OCI-LY7 (cell line): ENCODE results near the gene CUX1. TPM values are rescaled to one million over a fixed set of nuclear protein-coding genes. Genes with fewer than 3 reads are reported as not detected.

Source experiments
- BruUV-seq: library from RNA; stranded (reverse); fragments of 400-500 nt; replicated peaks from 2 replicates; lab custom pipeline; 2021; lab: Mats Ljungman, UMichigan
- CTCF ChIA-PET: fragments of 300-600 bp; sonication (Branson Sonifier 250); formaldehyde crosslinking; loops from one replicate; lab custom pipeline; 2022; ENCODE audit warnings: antibody characterized with exemption; ENCODE audit not compliant: unreplicated experiment; lab: Charles Lee
- POLR2A ChIA-PET: fragments of 300-600 bp; sonication (Branson Sonifier 250); formaldehyde crosslinking; loops from one replicate; lab custom pipeline; 2022; ENCODE audit warnings: antibody characterized with exemption; lab: Charles Lee
- DNase-seq: peaks from one replicate; pipeline ENCODE4 v3.0.0-alpha.2; 2015; ENCODE audit warnings: low spot score
- H2AFZ ChIP-seq: fragments of 200-600 bp; sonication (generic), shearing (Covaris generic); 2 replicates; pipeline ENCODE4 v1.6.1; 2014; ENCODE audit warnings: mild to moderate bottlenecking, antibody characterized with exemption, low read length, moderate library complexity
- H3K27ac ChIP-seq: fragments of 200-600 bp; sonication (generic); 2 replicates; pipeline ENCODE4 v1.5.1; 2014; ENCODE audit warnings: mixed run types, low read depth, mild to moderate bottlenecking, moderate library complexity, low read length, inconsistent platforms; ENCODE audit not compliant: poor library complexity, severe bottlenecking
- H3K36me3 ChIP-seq: fragments of 200-600 bp; sonication (generic); 2 replicates; pipeline ENCODE4 v1.6.1; 2014; ENCODE audit warnings: mild to moderate bottlenecking, antibody characterized with exemption, low read length, moderate library complexity, mixed read lengths; ENCODE audit not compliant: insufficient read depth
- H3K4me1 ChIP-seq: fragments of 200-600 bp; sonication (generic); 2 replicates; pipeline ENCODE4 v1.5.1; 2014; ENCODE audit warnings: mild to moderate bottlenecking, low read length; ENCODE audit not compliant: insufficient read depth, poor library complexity, severe bottlenecking
- H3K4me2 ChIP-seq: fragments of 200-600 bp; sonication (generic); 2 replicates; pipeline ENCODE4 v1.6.1; 2014; ENCODE audit warnings: mild to moderate bottlenecking, low read length
- H3K4me3 ChIP-seq: fragments of 200-600 bp; sonication (generic); 2 replicates; pipeline ENCODE4 v1.5.1; 2014; ENCODE audit warnings: mild to moderate bottlenecking, low read depth, low read length; ENCODE audit not compliant: poor library complexity, severe bottlenecking
- H3K79me2 ChIP-seq: fragments of 200-600 bp; sonication (generic); 2 replicates; pipeline ENCODE4 v1.6.1; 2016; ENCODE audit warnings: low read depth, mild to moderate bottlenecking, low read length, moderate library complexity, mixed read lengths; ENCODE audit not compliant: insufficient read depth
- H3K9me2 ChIP-seq: fragments of 200-600 bp; sonication (generic); 2 replicates; pipeline ENCODE4 v1.6.1; 2016; ENCODE audit warnings: mild to moderate bottlenecking, low read length, mixed read lengths; ENCODE audit not compliant: insufficient read depth
- H3K9me3 ChIP-seq: fragments of 200-600 bp; sonication (generic); 2 replicates; pipeline ENCODE4 v1.6.1; 2014; ENCODE audit warnings: mild to moderate bottlenecking, mixed run types, low read length, mixed read lengths
- H4K20me1 ChIP-seq: fragments of 200-600 bp; sonication (generic); 2 replicates; pipeline ENCODE4 v1.6.1; 2014; ENCODE audit warnings: mild to moderate bottlenecking, antibody characterized with exemption, low read length, moderate library complexity, mixed read lengths; ENCODE audit not compliant: insufficient read depth
- CTCF ChIP-seq: fragments of 200-600 bp; sonication (generic); conservative IDR thresholded peaks from 2 replicates; pipeline ENCODE4 v1.5.1; 2014; ENCODE audit warnings: mild to moderate bottlenecking, antibody characterized with exemption, low read length, moderate library complexity, mixed read lengths
- EZH2phosphoT487 ChIP-seq: fragments of 200-600 bp; sonication (generic); IDR thresholded peaks from 2 replicates; pipeline ENCODE4 v1.6.1; 2018; ENCODE audit warnings: low read depth, borderline replicate concordance, mild to moderate bottlenecking, mixed run types, antibody characterized with exemption, low read length, moderate library complexity, mixed read lengths
- intact Hi-C: fragments of 100-400 bp; cut with micrococcal nuclease; formaldehyde crosslinking; loops from one replicate; pipeline ENCODE4 v1.10.0; 2022; ENCODE audit not compliant: unreplicated experiment
- total RNA-seq, 2 experiments: library from RNA; depleted of rRNA in 1 of 2; stranded (reverse); fragments of >200 nt in 1 of 2; shearing (Covaris generic) in 1 of 2; gene quantifications; 2 replicates each; pipeline ENCODE4 v1.2.3, GENCODE V29; 2014 to 2022

Gene CUX1
- total RNA-seq, 2 experiments from 2014 or later = 143 to 199 TPM

- H3K79me2 ChIP-seq = peaks cover 85% of the 10 kb centered on the region
- H3K4me1 ChIP-seq = peaks cover 97% of the 10 kb centered on the region
- no peaks in the 10 kb centered on the region for H3K9me3 ChIP-seq
- POLR2A ChIA-PET = interaction anchor here (0.6 to 8.0 kb wide), 28 partner anchors 9 to 253 kb away, joined by 3 to 141 read pairs (median 4); partner anchors contain the start of gene CUX1
- peak overlapping the region; percentile 100 for H3K4me2 ChIP-seq
- no peak overlapping the region for H2AFZ ChIP-seq
- intact Hi-C loops = loop anchor here (1.0 to 5.0 kb wide), 8 partner anchors 14 to 576 kb away; partner anchors contain the start of gene ORAI2
- CTCF ChIA-PET = interaction anchor here (0.5 to 1.4 kb wide), 5 partner anchors 11 to 1677 kb away, joined by 3 to 7 read pairs (median 3); no protein-coding TSS in a partner anchor
- TF ChIP-seq EZH2phosphoT487 = no peak
- TF ChIP-seq CTCF = peak; percentile 73
- TSS peak; percentile 91 for BruUV-seq
- DNase-seq = peak; percentile 92
- no peaks in the 10 kb centered on the region for H3K9me2 ChIP-seq
- peak overlapping the region; percentile 97 for H3K27ac ChIP-seq
- H3K36me3 ChIP-seq = peaks cover 13% of the 10 kb centered on the region
- no peaks in the 10 kb centered on the region for H4K20me1 ChIP-seq
- peak overlapping the region; percentile 74 for H3K4me3 ChIP-seq
These were observed 39.3 kb downstream of the CUX1 start for GRCh38 chr7:101856473-101857357.

- Histone ChIP-seq H3K4me2 (peak overlapping the region; percentile 100), H2AFZ (no peak overlapping the region), H3K27ac (peak overlapping the region; percentile 97), H3K4me3 (peak overlapping the region; percentile 74), H3K4me1 (peaks cover 97% of the 10 kb centered on the region), H3K9me2 (no peaks in the 10 kb centered on the region), H3K79me2 (peaks cover 85% of the 10 kb centered on the region), H3K9me3 (no peaks in the 10 kb centered on the region), H3K36me3 (peaks cover 11% of the 10 kb centered on the region; the same call in 1 of the 2 replicates), H4K20me1 (no peaks in the 10 kb centered on the region)
- no peak; the same call in 1 of the 2 replicates for TF ChIP-seq CTCF
- TF ChIP-seq EZH2phosphoT487 = no peak
- BruUV-seq = no TSS peak
- ChIA-PET CTCF (interaction anchor here (0.9 to 1.0 kb wide), 2 partner anchors 13 to 128 kb away, joined by 3 to 7 read pairs; no protein-coding TSS in a partner anchor), POLR2A (interaction anchor here (0.5 to 8.0 kb wide), 16 partner anchors 8 to 982 kb away, joined by 3 to 141 read pairs (median 5); partner anchors contain the start of genes CUX1, PRKRIP1 and SRRT)
- intact Hi-C loops = loop anchor here (1.0 to 5.0 kb wide), 8 partner anchors 13 to 575 kb away; partner anchors contain the start of gene ORAI2
- DNase-seq = no peak
These were observed 40.0 kb downstream of the CUX1 start for GRCh38 chr7:101857358-101857811.
